K562 (cell line): ENCODE results near the gene GOLGA2. TPM values are rescaled to one million over a fixed set of nuclear protein-coding genes. Genes with fewer than 3 reads are reported as not detected.

Experiments used
- CBX8 ChIP-seq: fragments of 200-600 bp; sonication (generic); IDR thresholded peaks from 2 replicates; pipeline ENCODE4 v1.6.1; 2012; ENCODE audit warnings: borderline replicate concordance, mixed run types, low read depth, mild to moderate bottlenecking, moderate library complexity, mixed read lengths, low read length, control low read depth, inconsistent platforms; ENCODE audit not compliant: poor library complexity, severe bottlenecking; ENCODE audit errors: extremely low read depth
- CUX1 ChIP-seq: fragments of 200-800 bp; sonication (Bioruptor generic); IDR thresholded peaks from 2 replicates; pipeline ENCODE4 v1.6.1; 2016; ENCODE audit warnings: missing genetic modification characterization, missing compliant biosample characterization
- E2F6 ChIP-seq, 2 experiments: IDR thresholded peaks; 2 replicates each; pipeline ENCODE4 v1.6.1; 2011; ENCODE audit warnings: borderline replicate concordance in 1 of 2, control low read depth in 1 of 2, low read depth in 1 of 2, low read length in 1 of 2, mild to moderate bottlenecking in 1 of 2, mixed read lengths in 1 of 2, moderate library complexity in 1 of 2; ENCODE audit not compliant: insufficient read depth in 1 of 2, insufficient read length in 1 of 2, poor library complexity in 1 of 2, severe bottlenecking in 1 of 2; ENCODE audit errors: extremely low read depth in 1 of 2
- MAFK ChIP-seq: IDR thresholded peaks from 2 replicates; pipeline ENCODE4 v1.6.1; 2011; ENCODE audit warnings: low read length, improper control_type of control experiment
- MAZ ChIP-seq, 2 experiments: fragments of 450-650 bp in 1 of 2; sonication (generic) in 1 of 2; formaldehyde crosslinking; IDR thresholded peaks in 1 of 2; conservative IDR thresholded peaks in 1 of 2; 2 replicates each; pipeline versions ENCODE4 v1.4.0 to v1.5.0; 2020; ENCODE audit warnings: mild to moderate bottlenecking in 1 of 2, missing genetic modification reagents in 1 of 2
- PHF21A ChIP-seq: fragments of 450-650 bp; IDR thresholded peaks from 2 replicates; pipeline ENCODE4 v1.6.1; 2017; ENCODE audit warnings: low read depth, borderline replicate concordance
- PPARD ChIP-seq: fragments of 250-450 bp; sonication (Bioruptor Pico); IDR thresholded peaks from 2 replicates; pipeline ENCODE4 v1.8.0; 2022; ENCODE audit warnings: inconsistent platforms, mild to moderate bottlenecking, moderate library complexity
- RBM39 ChIP-seq: fragments of 200-400 bp; formaldehyde crosslinking; optimal IDR thresholded peaks from 2 replicates; pipeline ENCODE3; 2018; ENCODE audit warnings: low read depth, low read length
- RERE ChIP-seq: sonication (generic); formaldehyde crosslinking; IDR thresholded peaks from 2 replicates; pipeline ENCODE4 v1.8.0; 2023; ENCODE audit warnings: missing genetic modification reagents, mild to moderate bottlenecking, borderline replicate concordance
- SMAD3 ChIP-seq: fragments of 450-650 bp; formaldehyde crosslinking; conservative IDR thresholded peaks from 2 replicates; pipeline ENCODE4 v1.4.0; 2020; ENCODE audit warnings: mild to moderate bottlenecking
- SMARCA4 ChIP-seq: fragments of 450-650 bp; IDR thresholded peaks from 2 replicates; pipeline ENCODE4 v1.6.1; 2016
- XRCC5 ChIP-seq: fragments of 200-400 bp; formaldehyde crosslinking; IDR thresholded peaks from 2 replicates; pipeline ENCODE4 v1.6.1; 2017; ENCODE audit warnings: low read depth, mild to moderate bottlenecking, low read length
- ZNF311 ChIP-seq: fragments of 250-450 bp; sonication (Bioruptor Pico); IDR thresholded peaks from 2 replicates; pipeline ENCODE4 v1.4.0; 2020; ENCODE audit warnings: mild to moderate bottlenecking, moderate library complexity
- polyA plus RNA-seq, 8 experiments: library from polyadenylated mRNA; depleted of rRNA in 4 of 8; stranded (reverse) in 5 of 8; unstranded in 3 of 8; fragments of >200 nt; fragmentation: Nextera tagmentation in 2 of 8; fragmentation: Illumina TruSeq in 1 of 8; extraction: Ambion mirVana in 2 of 8; extraction: Trizol in 1 of 8; gene quantifications; 2 replicates each; pipeline versions ENCODE4 v1.2.1 to v1.2.3, GENCODE V29; 2011 to 2014; ENCODE audit warnings: inconsistent platforms in 1 of 8, missing spikeins in 1 of 8
- total RNA-seq, 7 experiments: library from RNA; depleted of rRNA in 6 of 7; stranded (reverse); fragments of >200 nt in 6 of 7; fragmentation: Illumina TruSeq in 2 of 7; extraction: Trizol in 2 of 7; gene quantifications; 2 replicates each; pipeline versions ENCODE4 v1.2.1 to v1.2.3, GENCODE V29; 2011 to 2021; ENCODE audit warnings: low replicate concordance in 1 of 7

The GOLGA2 gene
- total and polyA plus RNA-seq, 9 of the 15 experiments (the other 6 are each of a cell fraction or from before 2014, with no cell fraction given): 15.7 to 138 (median 76.0) TPM

- TF ChIP-seq RERE (no peak), PPARD (CRISPR knock-in tag) (0 out of 2 replicates have a peak, but pooled peaks have one; percentile 5), MAFK (peak; percentile 68; the same call in 1 of the 2 replicates), E2F6 (IDR thresholded peaks at IDR 0.05; ENCODE audit: borderline replicate concordance in 1 of 2, extremely low read depth in 1 of 2, insufficient read depth in 1 of 2, insufficient read length in 1 of 2, low read depth in 1 of 2, low read length in 1 of 2, poor library complexity in 1 of 2, severe bottlenecking in 1 of 2) (no peak), MAZ (CRISPR knock-in tag; conservative IDR thresholded peaks at IDR 0.05 in 1 of 2, IDR thresholded peaks at IDR 0.05 in 1 of 2) (peak in 1 of 2 experiments; percentile 79; a peak in 2 of 4 replicates), SMAD3 (CRISPR knock-in tag) (no peak), CUX1 (no peak), CBX8 (no peak), SMARCA4 (no peak), XRCC5 (peak; percentile 28), ZNF311 (peak; percentile 46; the same call in 1 of the 2 replicates), PHF21A (no peak), RBM39 (no peak)
These were observed 20.8 kb upstream of the GOLGA2 start (continued) for GRCh38 chr9:128296340-128297220.
